ENCODE data around the gene DNPH1. TPM values are rescaled to one million over a fixed set of nuclear protein-coding genes. Genes with fewer than 3 reads are reported as not detected.

The DNPH1 gene
- total RNA-seq, 8 experiments from 2014 or later: 15.3 to 73.6 (median 33.9) TPM

- in situ Hi-C loops (cut with MboI; ENCODE audit: low pct_unique_long_range_greater_than_20kb in 2 of 9, low sequenced_read_pairs in 9 of 9, unreplicated experiment in 9 of 9): no loop called here
- WGBS, 10 experiments: 40 to 100% (median 84%) methylated on average over 1 to 5 of the region's 5 CpGs
- H3K4me3 ChIP-seq: no peak overlapping the region
- no peak for ATAC-seq (replicated peaks in 6 of 8)
- H3K4me1 ChIP-seq (replicated peaks in 1 of 2): no peaks in the 10 kb centered on the region
- no peak overlapping the region for H3K27ac ChIP-seq
Measured at GRCh38 chr6:43193929-43194328, 35.4 kb downstream of the DNPH1 start.

GRCh38 chr6:43192911-43193310 is 36.4 kb downstream of the DNPH1 start:
- WGBS, 10 experiments: 92 to 100% (median 98%) methylated on average over 1 to 6 of the region's 9 CpGs; no CpG with 5 or more reads in 4 of the 10 experiments
- Histone ChIP-seq H3K4me3 (no peak overlapping the region), H3K27ac (no peak overlapping the region), H3K4me1 (replicated peaks in 1 of 2) (no peaks in the 10 kb centered on the region)
- in situ Hi-C loops (cut with MboI; ENCODE audit: low pct_unique_long_range_greater_than_20kb in 2 of 9, low sequenced_read_pairs in 9 of 9, unreplicated experiment in 9 of 9): no loop called here
- no peak for ATAC-seq (replicated peaks in 6 of 8)

- WGBS, 10 experiments: 65 to 100% (median 91%) methylated on average over 2 to 6 of the region's 6 CpGs
- in situ Hi-C loops (cut with MboI; ENCODE audit: low pct_unique_long_range_greater_than_20kb in 2 of 9, low sequenced_read_pairs in 9 of 9, unreplicated experiment in 9 of 9): no loop called here
- ATAC-seq (replicated peaks in 6 of 8): no peak
- no peak overlapping the region for H3K27ac ChIP-seq
- no peak overlapping the region for H3K4me3 ChIP-seq
- no peaks in the 10 kb centered on the region for H3K4me1 ChIP-seq (replicated peaks in 1 of 2)
Measured at GRCh38 chr6:43189776-43190304, 39.4 kb downstream of the DNPH1 start.

- in situ Hi-C loops (cut with MboI; ENCODE audit: low pct_unique_long_range_greater_than_20kb in 2 of 9, low sequenced_read_pairs in 9 of 9, unreplicated experiment in 9 of 9): no loop called here
- ATAC-seq (replicated peaks in 6 of 8): no peak
- no peak overlapping the region for H3K27ac ChIP-seq
- H3K4me3 ChIP-seq: no peak overlapping the region
- H3K4me1 ChIP-seq (replicated peaks in 1 of 2): no peaks in the 10 kb centered on the region
- WGBS, 10 experiments: 75 to 100% (median 90%) methylated on average over 1 to 9 of the region's 10 CpGs; no CpG with 5 or more reads in 3 of the 10 experiments
Measured at GRCh38 chr6:43188426-43188825, 40.9 kb downstream of the DNPH1 start.

- H3K27ac ChIP-seq: no peak overlapping the region
- in situ Hi-C loops (cut with MboI; ENCODE audit: low pct_unique_long_range_greater_than_20kb in 2 of 9, low sequenced_read_pairs in 9 of 9, unreplicated experiment in 9 of 9): no loop called here
- ATAC-seq (replicated peaks in 6 of 8): no peak
- WGBS, 10 experiments: 49 to 100% (median 87%) methylated on average over 1 to 3 of the region's 7 CpGs; no CpG with 5 or more reads in 3 of the 10 experiments
- H3K4me3 ChIP-seq: no peak overlapping the region
- peaks cover 0 to 4% of the 10 kb centered on the region in 2 donors for H3K4me1 ChIP-seq (replicated peaks in 1 of 2)
Measured at GRCh38 chr6:43187821-43188220, 41.5 kb downstream of the DNPH1 start.

DNA sequence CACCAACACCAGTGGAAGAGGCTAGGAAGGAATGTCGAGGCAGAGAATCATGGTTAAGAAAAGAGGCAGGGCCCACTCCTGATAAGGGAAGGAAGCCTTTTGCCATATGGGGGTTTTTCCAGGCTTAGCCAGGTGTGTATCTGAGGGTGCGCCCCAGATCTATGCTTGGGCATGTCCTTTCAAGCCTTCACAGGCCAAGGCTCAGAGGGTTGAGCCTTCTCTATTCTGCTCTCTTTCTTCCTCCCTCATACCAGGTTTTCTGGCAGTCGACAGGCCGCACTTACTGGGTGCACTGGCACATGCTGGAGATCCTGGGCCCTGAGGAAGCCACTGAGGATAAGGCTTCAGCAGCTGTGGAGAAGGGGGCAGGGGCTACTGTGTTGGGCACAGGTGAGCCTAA is 42.6 kb downstream of the DNPH1 start:
- peaks cover 0 to 6% of the 10 kb centered on the region in 2 donors for H3K4me1 ChIP-seq (replicated peaks in 1 of 2)
- H3K27ac ChIP-seq: no peak overlapping the region
- WGBS, 10 experiments: 90 to 100% methylated on average over 1 to 2 of the region's 4 CpGs; no CpG with 5 or more reads in 8 of the 10 experiments
- no peak for ATAC-seq (replicated peaks in 6 of 8)
- in situ Hi-C loops (cut with MboI; ENCODE audit: low pct_unique_long_range_greater_than_20kb in 2 of 9, low sequenced_read_pairs in 9 of 9, unreplicated experiment in 9 of 9): no loop called here
- H3K4me3 ChIP-seq: no peak overlapping the region

DNA sequence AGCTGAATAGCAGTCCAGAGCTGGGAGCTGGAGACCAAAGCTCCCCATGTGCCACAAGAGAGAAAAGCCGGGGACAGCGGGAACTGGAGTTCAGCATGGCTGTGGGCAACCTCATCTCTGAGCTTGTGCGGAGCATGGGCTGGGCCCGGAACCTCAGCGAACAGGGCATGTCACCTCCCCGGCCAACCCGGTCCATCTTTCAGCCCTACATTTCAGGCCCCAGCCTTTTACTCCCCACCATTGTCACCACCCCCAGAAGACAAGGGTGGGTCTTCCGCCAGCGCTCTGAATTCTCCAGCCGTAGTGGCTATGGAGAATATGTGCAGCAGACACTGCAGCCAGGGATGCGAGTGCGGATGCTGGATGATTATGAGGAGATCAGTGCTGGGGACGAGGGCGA is 43.3 kb downstream of the DNPH1 start:
- in situ Hi-C loops (cut with MboI; ENCODE audit: low pct_unique_long_range_greater_than_20kb in 2 of 9, low sequenced_read_pairs in 9 of 9, unreplicated experiment in 9 of 9): no loop called here
- 80 to 96% (median 90%) methylated on average over 1 to 5 of the region's 14 CpGs; no CpG with 5 or more reads in 5 of the 10 experiments for WGBS, 10 experiments
- Histone ChIP-seq H3K27ac (no peak overlapping the region), H3K4me3 (no peak overlapping the region), H3K4me1 (replicated peaks in 1 of 2) (peaks cover 5 to 12% of the 10 kb centered on the region in 2 donors)
- ATAC-seq (replicated peaks in 6 of 8): no peak

GRCh38 chr6:43185391-43185985 is 43.8 kb downstream of the DNPH1 start:
- Histone ChIP-seq H3K4me1 (replicated peaks in 1 of 2) (peaks cover 10 to 17% of the 10 kb centered on the region in 2 donors), H3K4me3 (no peak overlapping the region), H3K27ac (no peak overlapping the region)
- in situ Hi-C loops (cut with MboI; ENCODE audit: low pct_unique_long_range_greater_than_20kb in 2 of 9, low sequenced_read_pairs in 9 of 9, unreplicated experiment in 9 of 9): no loop called here
- no peak for ATAC-seq (replicated peaks in 6 of 8)
- WGBS, 10 experiments: 60 to 100% (median 88%) methylated on average over 1 to 5 of the region's 5 CpGs; no CpG with 5 or more reads in 1 of the 10 experiments

- in situ Hi-C loops (cut with MboI; ENCODE audit: low pct_unique_long_range_greater_than_20kb in 2 of 9, low sequenced_read_pairs in 9 of 9, unreplicated experiment in 9 of 9): no loop called here
- no peak for ATAC-seq (replicated peaks in 6 of 8)
- no peak overlapping the region for H3K27ac ChIP-seq
- WGBS, 10 experiments: 40 to 100% (median 98%) methylated on average over 1 to 7 of the region's 21 CpGs; no CpG with 5 or more reads in 2 of the 10 experiments
- peaks cover 12 to 18% of the 10 kb centered on the region in 2 donors for H3K4me1 ChIP-seq (replicated peaks in 1 of 2)
- no peak overlapping the region for H3K4me3 ChIP-seq
Measured at GRCh38 chr6:43184268-43184985, 44.9 kb downstream of the DNPH1 start.

GRCh38 chr6:43183441-43183840 is 45.8 kb downstream of the DNPH1 start:
- in situ Hi-C loops (cut with MboI; ENCODE audit: low pct_unique_long_range_greater_than_20kb in 2 of 9, low sequenced_read_pairs in 9 of 9, unreplicated experiment in 9 of 9): no loop called here
- Histone ChIP-seq H3K4me3 (no peak overlapping the region), H3K27ac (no peak overlapping the region), H3K4me1 (replicated peaks in 1 of 2) (peaks cover 12 to 18% of the 10 kb centered on the region in 2 donors)
- WGBS, 10 experiments: 80 to 100% (median 99%) methylated on average over 1 to 4 of the region's 4 CpGs; no CpG with 5 or more reads in 1 of the 10 experiments
- no peak for ATAC-seq (replicated peaks in 6 of 8)

GRCh38 chr6:43181942-43182860 is 47.1 kb downstream of the DNPH1 start, which contains the start of gene CUL9:
CUL9 (plus strand) TSS chr6:43182196; CDS start chr6:43184311, 2,115 bp downstream.
- Histone ChIP-seq H3K27ac (peak within 1 kb of the TSS; percentile 49 to 67), H3K4me3 (peak within 1 kb of the TSS; percentile 56 to 92 (median 66)), H3K4me1 (replicated peaks in 1 of 2) (peaks cover 12 to 18% of the 10 kb centered on the region in 2 donors)
- 0 to 100% (median 14%) methylated on average over 1 to 6 of the region's 51 CpGs; no CpG with 5 or more reads in 1 of the 10 experiments for WGBS, 10 experiments
- peak; percentile 84 to 97 (median 94) for ATAC-seq (replicated peaks in 6 of 8)
- in situ Hi-C loops (cut with MboI; ENCODE audit: low pct_unique_long_range_greater_than_20kb in 2 of 9, low sequenced_read_pairs in 9 of 9, unreplicated experiment in 9 of 9): no loop called here

- H3K4me1 ChIP-seq (replicated peaks in 1 of 2): peaks cover 12 to 18% of the 10 kb centered on the region in 2 donors
- peak overlapping the region; percentile 49 to 67 for H3K27ac ChIP-seq
- peak overlapping the region; percentile 56 to 92 (median 66) for H3K4me3 ChIP-seq
- in situ Hi-C loops (cut with MboI; ENCODE audit: low pct_unique_long_range_greater_than_20kb in 2 of 9, low sequenced_read_pairs in 9 of 9, unreplicated experiment in 9 of 9): no loop called here
- 0 to 73% (median 33%) methylated on average over 1 to 6 of the region's 9 CpGs; no CpG with 5 or more reads in 2 of the 10 experiments for WGBS, 10 experiments
- ATAC-seq (replicated peaks in 6 of 8): no peak
Measured at GRCh38 chr6:43181621-43181941, 47.7 kb downstream of the DNPH1 start.
